HepG2 (cell line): ENCODE measurements around the gene ISG20L2. TPM values are rescaled to one million over a fixed set of nuclear protein-coding genes. Genes with fewer than 3 reads are reported as not detected.

Source experiments
- ATAC-seq: fragments of 200-7000 bp; cut with Tn5 transposase; 3 replicates; pipeline ENCODE4 v1.9.1; 2020; ENCODE audit warnings: mild to moderate bottlenecking, moderate library complexity
- BruUV-seq: library from RNA; stranded (reverse); fragments of 400-500 nt; replicated peaks from 2 replicates; lab custom pipeline; 2021; lab: Mats Ljungman, UMichigan
- CTCF ChIA-PET: fragments of 300-600 bp; formaldehyde crosslinking; extraction: SDS; loops from one replicate; lab custom pipeline; 2021; ENCODE audit warnings: low total read pairs, inconsistent platforms, low intra/inter-chr PET ratio; lab: Yijun Ruan, JAX
- POLR2A ChIA-PET: fragments of 350-600 bp; sonication (Branson Sonifier 250); formaldehyde crosslinking; loops from one replicate; lab custom pipeline; 2020; ENCODE audit warnings: antibody characterized with exemption, inconsistent platforms; lab: Yijun Ruan, JAX
- DNase-seq: peaks from one replicate; pipeline ENCODE4 v3.0.0-alpha.2; 2015; ENCODE audit warnings: low spot score
- FAIRE-seq: peaks from 3 replicates; lab custom pipeline; 2011; peaks lifted over from hg19 to GRCh38; lab: Jason Lieb, UNC
- H2AFZ ChIP-seq: one replicate; pipeline ENCODE4 v1.6.1; 2011; ENCODE audit warnings: low read length, inconsistent platforms
- H3K27ac ChIP-seq: fragments of 300-600 bp; 3 replicates; pipeline ENCODE4 v1.8.0; 2011; ENCODE audit warnings: mixed run types, mild to moderate bottlenecking, mixed read lengths, low read length, inconsistent platforms; ENCODE audit not compliant: insufficient read depth; ENCODE audit errors: extremely low read length
- H3K27me3 ChIP-seq, 2 experiments: fragments of 200-600 bp in 1 of 2; 2 replicates in 1 of 2; 3 replicates in 1 of 2; pipeline versions ENCODE4 v1.6.0 to v1.8.0; 2011; ENCODE audit warnings: low read length in 2 of 2, mild to moderate bottlenecking in 2 of 2, moderate library complexity in 2 of 2, inconsistent platforms in 1 of 2; ENCODE audit not compliant: insufficient read depth in 2 of 2, control insufficient read depth in 1 of 2
- H3K36me3 ChIP-seq, 2 experiments: fragments of 200-600 bp in 1 of 2; replicated peaks in 1 of 2; 2 replicates in 1 of 2; 3 replicates in 1 of 2; pipeline versions ENCODE4 v1.5.1 to v1.8.0; 2011; ENCODE audit warnings: low read length in 2 of 2, inconsistent platforms in 1 of 2; ENCODE audit not compliant: insufficient read depth in 2 of 2, control insufficient read depth in 1 of 2
- H3K4me1 ChIP-seq: 2 replicates; pipeline ENCODE4 v1.5.1; 2012; ENCODE audit warnings: low read length, inconsistent platforms; ENCODE audit not compliant: insufficient read depth
- H3K4me2 ChIP-seq: 2 replicates; pipeline ENCODE4 v1.6.0; 2011; ENCODE audit warnings: low read depth, low read length, inconsistent platforms
- H3K4me3 ChIP-seq, 3 experiments: fragments of 200-600 bp in 1 of 3; sonication (generic), shearing (Covaris generic) in 1 of 3; replicated peaks in 1 of 3; 2 replicates each; pipeline ENCODE4 v1.5.1; 2011 to 2016; ENCODE audit warnings: low read length in 3 of 3, inconsistent platforms in 2 of 3, low read depth in 2 of 3, mild to moderate bottlenecking in 2 of 3, control low read depth in 1 of 3, mixed read lengths in 1 of 3; ENCODE audit not compliant: insufficient read depth in 1 of 3
- H3K79me2 ChIP-seq: one replicate; pipeline ENCODE4 v1.6.1; 2011; ENCODE audit warnings: low read length, inconsistent platforms; ENCODE audit not compliant: insufficient read depth
- H3K9ac ChIP-seq: 2 replicates; pipeline ENCODE4 v1.6.0; 2011; ENCODE audit warnings: mild to moderate bottlenecking, low read depth, low read length, inconsistent platforms; ENCODE audit not compliant: insufficient read depth
- H3K9me3 ChIP-seq: 2 replicates; pipeline ENCODE4 v1.5.1; 2012; ENCODE audit warnings: mild to moderate bottlenecking, low read length
- H4K20me1 ChIP-seq: 2 replicates; pipeline ENCODE4 v1.6.0; 2011; ENCODE audit warnings: inconsistent platforms, mild to moderate bottlenecking, low read length, moderate library complexity; ENCODE audit not compliant: insufficient read depth
- CREM ChIP-seq, 2 experiments: sonication (generic) in 1 of 2; formaldehyde crosslinking in 1 of 2; IDR thresholded peaks; 2 replicates each; pipeline versions ENCODE4 v1.4.0 to v1.6.1; 2016 to 2020; ENCODE audit warnings: antibody characterized with exemption in 1 of 2, mild to moderate bottlenecking in 1 of 2, missing genetic modification reagents in 1 of 2
- GABPB1 ChIP-seq: IDR thresholded peaks from 2 replicates; pipeline ENCODE4 v1.6.1; 2016; ENCODE audit warnings: mild to moderate bottlenecking, missing genetic modification reagents, moderate library complexity, missing compliant biosample characterization
- KDM4B ChIP-seq: sonication (generic); formaldehyde crosslinking; IDR thresholded peaks from 2 replicates; pipeline ENCODE4 v1.4.0; 2020; ENCODE audit warnings: missing genetic modification reagents
- NCOA2 ChIP-seq: sonication (generic); formaldehyde crosslinking; IDR thresholded peaks from 2 replicates; pipeline ENCODE4 v1.8.0; 2022; ENCODE audit warnings: inconsistent platforms
- RBFOX2 ChIP-seq: fragments of 200-400 bp; formaldehyde crosslinking; IDR thresholded peaks from 2 replicates; pipeline ENCODE4 v1.6.1; 2017; ENCODE audit warnings: low read depth, mild to moderate bottlenecking, low read length
- TFE3 ChIP-seq: IDR thresholded peaks from 2 replicates; pipeline ENCODE4 v1.6.1; 2016
- ZNF333 ChIP-seq: sonication (generic); formaldehyde crosslinking; IDR thresholded peaks from 2 replicates; pipeline ENCODE4 v1.4.0; 2020; ENCODE audit warnings: mild to moderate bottlenecking, missing genetic modification reagents, borderline replicate concordance
- ZNF564 ChIP-seq: sonication (generic); formaldehyde crosslinking; IDR thresholded peaks from 2 replicates; pipeline ENCODE4 v1.8.1; 2023; ENCODE audit warnings: mild to moderate bottlenecking, missing genetic modification reagents
- ZNF737 ChIP-seq: sonication (generic); formaldehyde crosslinking; IDR thresholded peaks from 2 replicates; pipeline ENCODE4 v1.5.0; 2020; ENCODE audit warnings: missing genetic modification reagents, mild to moderate bottlenecking, borderline replicate concordance
- WGBS: methylation state at CpG from one replicate; pipeline ENCODE4 v1.1.6; 2017; ENCODE audit warnings: low lambda C conversion rate; 5-methylcytosine and 5-hydroxymethylcytosine counted together
- in situ Hi-C: cut with HindIII; loops from 2 replicates; pipeline ENCODE4 v1.10.0; 2017; ENCODE audit warnings: low pct_unique_long_range_greater_than_20kb; ENCODE audit not compliant: extremely low pct_ligation_motif_present
- intact Hi-C: fragments of 100-400 bp; cut with micrococcal nuclease; formaldehyde crosslinking; loops from one replicate; pipeline ENCODE4 v1.10.0; 2022; ENCODE audit not compliant: unreplicated experiment
- polyA plus RNA-seq, 8 experiments: library from polyadenylated mRNA; depleted of rRNA in 3 of 8; stranded (reverse) in 7 of 8; unstranded in 1 of 8; fragments of >200 nt; fragmentation: Illumina TruSeq in 4 of 8; extraction: Trizol in 4 of 8; gene quantifications; 2 replicates each; pipeline versions ENCODE4 v1.2.1 to v1.2.3, GENCODE V29; 2011 to 2016; ENCODE audit warnings: low read depth in 4 of 8, missing spikeins in 1 of 8, mixed read lengths in 1 of 8; ENCODE audit not compliant: insufficient read depth in 1 of 8
- total RNA-seq, 5 experiments: library from RNA; depleted of rRNA; stranded (reverse); fragments of >200 nt; fragmentation: Illumina TruSeq; extraction: Trizol; gene quantifications; 2 replicates each; pipeline ENCODE4 v1.2.3, GENCODE V29; 2016; ENCODE audit warnings: low read depth in 1 of 5
- TF ChIP-seq, protein P1 (sequence below): sonication (generic); formaldehyde crosslinking; IDR thresholded peaks from 2 replicates; pipeline ENCODE4 v1.4.0; 2020; ENCODE audit warnings: missing genetic modification reagents
- TF ChIP-seq, protein P2 (sequence below): sonication (generic); formaldehyde crosslinking; IDR thresholded peaks from 2 replicates; pipeline ENCODE4 v1.5.1; 2020; ENCODE audit warnings: mild to moderate bottlenecking, missing genetic modification reagents, moderate library complexity
- TF ChIP-seq, protein P3 (sequence below): sonication (generic); formaldehyde crosslinking; conservative IDR thresholded peaks from 2 replicates; pipeline ENCODE4 v1.8.1; 2023; ENCODE audit warnings: missing genetic modification reagents

The ISG20L2 gene
- total and polyA plus RNA-seq, 2 of the 13 experiments (the other 11 are each of a cell fraction or from before 2014, with no cell fraction given): 19.8 to 21.3 TPM

DNA sequence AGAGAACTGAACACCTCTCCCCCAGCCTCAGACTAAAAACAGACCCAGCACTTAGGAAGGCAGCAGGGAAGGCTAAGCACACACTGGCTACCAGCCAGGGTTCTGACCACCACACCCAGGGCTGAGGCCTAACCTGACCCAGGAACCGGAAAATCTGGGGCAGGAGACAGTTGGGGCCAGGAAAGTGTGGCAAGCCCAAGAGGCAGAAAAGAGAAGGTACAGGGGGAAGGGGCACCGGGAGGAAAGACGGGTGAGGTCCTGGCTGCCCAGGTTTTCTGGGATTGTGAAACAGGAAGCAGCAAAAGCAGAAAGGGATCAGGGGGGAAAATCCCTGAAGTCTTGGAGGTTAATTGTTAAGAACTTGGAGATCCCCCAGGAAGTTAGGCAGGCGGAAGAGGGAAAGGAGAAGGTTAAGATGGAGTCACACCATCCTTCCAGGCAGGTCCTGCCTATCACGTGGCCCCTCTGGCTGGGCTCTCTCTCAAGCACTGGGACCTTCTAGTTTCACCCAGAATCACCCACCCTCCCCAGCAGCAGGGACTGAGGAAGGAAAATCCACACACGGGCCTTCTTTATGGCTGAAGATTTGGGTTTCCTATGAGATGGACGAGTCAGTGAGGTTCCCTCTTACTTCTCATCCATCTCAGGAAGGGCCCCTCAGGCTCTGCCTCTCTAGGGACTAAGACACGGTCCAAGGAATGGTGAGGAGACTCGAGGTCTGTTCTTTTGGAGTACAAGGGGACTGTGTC is 20.3 kb upstream of the ISG20L2 start:
- ChIA-PET CTCF (no interaction called here), POLR2A (interaction anchor here (1.3 to 4.5 kb wide), 4 partner anchors 7 to 21 kb away, joined by 18 to 67 read pairs (median 41); partner anchors contain the start of genes ISG20L2, METTL25B, MRPL24 and PRCC)
- peaks cover 53% of the 10 kb centered on the region for H3K4me1 ChIP-seq
- peak overlapping the region; percentile 100 for H3K27ac ChIP-seq
- H2AFZ ChIP-seq: no peak overlapping the region
- peaks cover 7 to 18% of the 10 kb centered on the region in 2 experiments; a peak in 4 of 5 replicates for H3K36me3 ChIP-seq
- H3K4me3 ChIP-seq: peak overlapping the region; percentile 87 to 90 (median 88)
- DNase-seq (peak; percentile 50), FAIRE-seq (peak; percentile 81), ATAC-seq (peak; percentile 16)
- H3K27me3 ChIP-seq: no peaks in the 10 kb centered on the region; a peak in 1 of 5 replicates
- in situ Hi-C loops: no loop called here
- H4K20me1 ChIP-seq: peaks cover 13% of the 10 kb centered on the region
- H3K79me2 ChIP-seq: peaks cover 75% of the 10 kb centered on the region
- intact Hi-C loops: loop anchor here (2.0 kb wide), 1 partner anchor 20 kb away; the partner anchor contains the start of genes ISG20L2 and METTL25B
- BruUV-seq: no TSS peak
- peak overlapping the region; percentile 98 for H3K4me2 ChIP-seq
- 3% methylated on average over 7 of the region's 9 CpGs for WGBS
- peak overlapping the region; percentile 95 for H3K9ac ChIP-seq
- H3K9me3 ChIP-seq: no peaks in the 10 kb centered on the region
- TF ChIP-seq TFE3: 0 out of 2 replicates have a peak, but pooled peaks have one; percentile 6
- TF ChIP-seq, protein P1, sequence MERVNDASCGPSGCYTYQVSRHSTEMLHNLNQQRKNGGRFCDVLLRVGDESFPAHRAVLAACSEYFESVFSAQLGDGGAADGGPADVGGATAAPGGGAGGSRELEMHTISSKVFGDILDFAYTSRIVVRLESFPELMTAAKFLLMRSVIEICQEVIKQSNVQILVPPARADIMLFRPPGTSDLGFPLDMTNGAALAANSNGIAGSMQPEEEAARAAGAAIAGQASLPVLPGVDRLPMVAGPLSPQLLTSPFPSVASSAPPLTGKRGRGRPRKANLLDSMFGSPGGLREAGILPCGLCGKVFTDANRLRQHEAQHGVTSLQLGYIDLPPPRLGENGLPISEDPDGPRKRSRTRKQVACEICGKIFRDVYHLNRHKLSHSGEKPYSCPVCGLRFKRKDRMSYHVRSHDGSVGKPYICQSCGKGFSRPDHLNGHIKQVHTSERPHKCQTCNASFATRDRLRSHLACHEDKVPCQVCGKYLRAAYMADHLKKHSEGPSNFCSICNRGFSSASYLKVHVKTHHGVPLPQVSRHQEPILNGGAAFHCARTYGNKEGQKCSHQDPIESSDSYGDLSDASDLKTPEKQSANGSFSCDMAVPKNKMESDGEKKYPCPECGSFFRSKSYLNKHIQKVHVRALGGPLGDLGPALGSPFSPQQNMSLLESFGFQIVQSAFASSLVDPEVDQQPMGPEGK (CRISPR knock-in tag): peak; percentile 13; the same call in 1 of the 2 replicates
- peak; percentile 37; the same call in 1 of the 2 replicates for TF ChIP-seq ZNF564 (CRISPR knock-in tag)
- 0 out of 2 replicates have a peak, but pooled peaks have one; percentile 49 for TF ChIP-seq ZNF333 (CRISPR knock-in tag)
- TF ChIP-seq, protein P2, sequence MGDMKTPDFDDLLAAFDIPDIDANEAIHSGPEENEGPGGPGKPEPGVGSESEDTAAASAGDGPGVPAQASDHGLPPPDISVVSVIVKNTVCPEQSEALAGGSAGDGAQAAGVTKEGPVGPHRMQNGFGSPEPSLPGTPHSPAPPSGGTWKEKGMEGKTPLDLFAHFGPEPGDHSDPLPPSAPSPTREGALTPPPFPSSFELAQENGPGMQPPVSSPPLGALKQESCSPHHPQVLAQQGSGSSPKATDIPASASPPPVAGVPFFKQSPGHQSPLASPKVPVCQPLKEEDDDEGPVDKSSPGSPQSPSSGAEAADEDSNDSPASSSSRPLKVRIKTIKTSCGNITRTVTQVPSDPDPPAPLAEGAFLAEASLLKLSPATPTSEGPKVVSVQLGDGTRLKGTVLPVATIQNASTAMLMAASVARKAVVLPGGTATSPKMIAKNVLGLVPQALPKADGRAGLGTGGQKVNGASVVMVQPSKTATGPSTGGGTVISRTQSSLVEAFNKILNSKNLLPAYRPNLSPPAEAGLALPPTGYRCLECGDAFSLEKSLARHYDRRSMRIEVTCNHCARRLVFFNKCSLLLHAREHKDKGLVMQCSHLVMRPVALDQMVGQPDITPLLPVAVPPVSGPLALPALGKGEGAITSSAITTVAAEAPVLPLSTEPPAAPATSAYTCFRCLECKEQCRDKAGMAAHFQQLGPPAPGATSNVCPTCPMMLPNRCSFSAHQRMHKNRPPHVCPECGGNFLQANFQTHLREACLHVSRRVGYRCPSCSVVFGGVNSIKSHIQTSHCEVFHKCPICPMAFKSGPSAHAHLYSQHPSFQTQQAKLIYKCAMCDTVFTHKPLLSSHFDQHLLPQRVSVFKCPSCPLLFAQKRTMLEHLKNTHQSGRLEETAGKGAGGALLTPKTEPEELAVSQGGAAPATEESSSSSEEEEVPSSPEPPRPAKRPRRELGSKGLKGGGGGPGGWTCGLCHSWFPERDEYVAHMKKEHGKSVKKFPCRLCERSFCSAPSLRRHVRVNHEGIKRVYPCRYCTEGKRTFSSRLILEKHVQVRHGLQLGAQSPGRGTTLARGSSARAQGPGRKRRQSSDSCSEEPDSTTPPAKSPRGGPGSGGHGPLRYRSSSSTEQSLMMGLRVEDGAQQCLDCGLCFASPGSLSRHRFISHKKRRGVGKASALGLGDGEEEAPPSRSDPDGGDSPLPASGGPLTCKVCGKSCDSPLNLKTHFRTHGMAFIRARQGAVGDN: peak; percentile 79
- TF ChIP-seq CREM (IDR thresholded peaks at IDR 0.05): peak; percentile 25; the same call in 1 of the 2 replicates
- TF ChIP-seq CREM (CRISPR knock-in tag; IDR thresholded peaks at IDR 0.05): no peak
- TF ChIP-seq GABPB1: peak; percentile 64
- no peak for TF ChIP-seq KDM4B
- TF ChIP-seq, protein P3, sequence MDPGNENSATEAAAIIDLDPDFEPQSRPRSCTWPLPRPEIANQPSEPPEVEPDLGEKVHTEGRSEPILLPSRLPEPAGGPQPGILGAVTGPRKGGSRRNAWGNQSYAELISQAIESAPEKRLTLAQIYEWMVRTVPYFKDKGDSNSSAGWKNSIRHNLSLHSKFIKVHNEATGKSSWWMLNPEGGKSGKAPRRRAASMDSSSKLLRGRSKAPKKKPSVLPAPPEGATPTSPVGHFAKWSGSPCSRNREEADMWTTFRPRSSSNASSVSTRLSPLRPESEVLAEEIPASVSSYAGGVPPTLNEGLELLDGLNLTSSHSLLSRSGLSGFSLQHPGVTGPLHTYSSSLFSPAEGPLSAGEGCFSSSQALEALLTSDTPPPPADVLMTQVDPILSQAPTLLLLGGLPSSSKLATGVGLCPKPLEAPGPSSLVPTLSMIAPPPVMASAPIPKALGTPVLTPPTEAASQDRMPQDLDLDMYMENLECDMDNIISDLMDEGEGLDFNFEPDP (CRISPR knock-in tag): 0 out of 2 replicates have a peak, but pooled peaks have one; percentile 57
- 0 out of 2 replicates have a peak, but pooled peaks have one; percentile 9 for TF ChIP-seq NCOA2
- TF ChIP-seq RBFOX2: 0 out of 2 replicates have a peak, but pooled peaks have one; percentile 34
- no peak for TF ChIP-seq ZNF737
